Pons (tissue), 1 donor: ENCODE data around the gene PAPSS1.
A peak's percentile ranks its signal among the peaks of the same experiment; 100 is the strongest.
"Not testable (repeated sequence)": the region's sequence is repeated elsewhere in the genome, so short reads cannot be mapped to it uniquely, and the experiment has no call there.

Source experiments
- DNase-seq: peaks from one replicate; pipeline ENCODE4 v3.0.0-alpha.2; 2016; ENCODE audit warnings: low spot score

PAPSS1 gene

GRCh38 chr4:107726131-107726925, 6.3 kb upstream of the PAPSS1 start:
- not testable (repeated sequence) for DNase-seq

DNA sequence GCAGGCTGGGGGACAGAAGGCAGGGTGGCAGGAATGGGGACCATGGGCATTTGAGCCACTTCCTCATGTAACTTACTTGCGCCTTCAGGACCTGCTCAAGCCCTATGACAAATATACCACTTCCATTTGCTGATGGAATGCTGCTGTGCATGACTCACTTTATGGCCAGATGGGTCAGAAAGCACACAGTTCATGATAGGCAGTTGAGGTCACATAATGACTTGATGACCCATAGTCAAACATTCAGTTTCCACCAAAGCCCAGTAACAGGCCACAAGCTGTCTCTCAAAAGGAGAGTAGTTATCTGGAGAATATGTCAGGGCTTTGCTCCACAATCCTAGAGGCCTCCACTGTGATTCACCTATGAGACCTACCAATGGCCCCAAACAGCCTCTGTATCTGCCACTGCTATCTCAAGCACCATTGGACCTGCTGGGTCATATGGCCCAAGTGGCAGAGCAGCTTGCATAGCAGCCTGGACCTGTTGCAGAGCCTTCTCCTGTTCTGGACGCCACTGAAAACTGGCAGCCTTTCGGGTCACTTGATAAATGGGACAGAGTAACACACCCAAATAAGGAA, 5.3 kb upstream of the PAPSS1 start:
- DNase-seq, result no peak

DNA sequence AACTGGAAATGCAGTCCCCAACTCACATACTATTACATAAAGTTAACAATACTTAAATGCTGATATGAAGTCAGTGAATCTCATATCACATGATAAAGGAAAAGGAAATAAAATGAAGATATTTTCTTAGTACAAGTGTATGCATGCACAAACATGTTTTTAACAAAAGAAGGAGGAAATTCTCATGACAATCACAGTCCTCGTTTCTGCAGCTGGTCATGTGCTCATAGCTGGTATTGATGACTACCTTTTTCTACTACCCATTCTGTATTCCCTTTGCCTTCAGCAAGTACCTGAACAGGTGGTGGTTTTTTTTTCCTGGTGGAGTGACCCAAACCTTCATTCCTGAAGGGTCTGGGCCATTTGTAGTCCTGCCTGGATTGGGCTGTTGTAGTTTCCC, 3.3 kb upstream of the PAPSS1 start:
- DNase-seq, result not testable (repeated sequence)

DNA sequence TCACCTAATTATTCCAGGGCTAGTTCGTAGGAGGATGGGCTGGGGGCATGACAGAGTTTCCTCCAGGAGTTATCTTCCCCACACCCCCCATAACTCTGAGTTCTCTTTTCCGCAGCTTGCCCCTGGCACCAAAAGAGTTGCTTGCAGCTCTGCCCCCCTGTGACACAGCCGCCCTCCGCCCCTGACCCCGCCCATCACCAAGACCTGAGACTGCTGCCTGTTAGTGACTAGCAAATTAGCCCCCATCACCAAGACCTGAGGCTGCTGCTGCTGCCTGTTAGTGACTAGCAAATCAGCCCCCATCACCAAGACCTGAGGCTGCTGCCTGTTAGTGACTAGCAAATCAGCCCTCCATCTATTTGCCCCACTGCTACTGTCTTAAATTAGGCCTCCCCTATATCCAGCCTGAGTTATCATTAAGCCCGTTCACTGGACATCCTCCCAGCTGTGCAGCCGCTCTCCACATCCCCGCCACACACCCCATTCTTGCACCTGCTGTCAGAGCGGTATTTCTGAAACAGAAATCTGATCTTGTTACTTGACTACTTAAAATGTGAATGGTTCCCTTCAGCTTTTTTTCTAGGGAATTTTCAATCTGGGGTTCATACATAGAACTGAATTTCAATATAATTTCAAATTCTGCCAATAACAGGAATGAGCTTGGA, 1.5 kb upstream of the PAPSS1 start:
- DNase-seq, result no peak

DNA sequence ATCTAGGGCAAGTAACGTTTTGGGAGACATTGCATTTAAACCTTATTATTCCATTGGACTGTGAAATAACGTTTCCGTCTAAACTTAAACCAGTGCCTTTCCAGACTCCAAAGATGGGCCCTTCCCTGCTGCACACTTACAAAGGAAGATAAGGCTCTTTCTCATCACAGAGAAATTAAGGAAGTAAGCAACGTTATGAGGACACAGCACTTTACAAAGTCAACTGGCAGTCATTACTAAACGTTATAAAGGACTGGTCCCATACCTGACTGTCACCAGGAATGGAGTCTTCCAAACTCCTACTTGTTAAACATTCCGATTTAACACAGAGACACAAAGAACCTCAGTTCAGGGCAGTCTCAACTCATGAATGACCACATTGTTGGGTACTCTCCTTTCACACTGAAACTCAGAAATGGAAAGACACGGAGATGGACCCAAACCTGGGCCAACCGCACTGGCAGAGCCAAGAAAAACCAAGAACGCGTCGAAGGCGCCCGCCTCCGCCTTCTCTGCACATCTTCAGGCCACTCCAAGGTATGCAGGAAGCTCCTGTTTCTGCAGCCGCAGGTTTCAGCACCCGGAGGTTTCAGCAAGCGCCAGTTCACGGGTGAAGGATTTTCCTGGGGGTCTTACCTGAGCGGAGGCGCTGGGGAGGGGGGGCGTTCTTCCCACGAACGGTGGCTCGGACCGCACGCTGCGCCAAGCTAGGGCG, 670 bp downstream of the PAPSS1 start:
- peak; percentile 90 for DNase-seq

- peak; percentile 49 for DNase-seq
Observed at GRCh38 chr4:107718351-107718965, 1.6 kb downstream of the PAPSS1 start.

DNA sequence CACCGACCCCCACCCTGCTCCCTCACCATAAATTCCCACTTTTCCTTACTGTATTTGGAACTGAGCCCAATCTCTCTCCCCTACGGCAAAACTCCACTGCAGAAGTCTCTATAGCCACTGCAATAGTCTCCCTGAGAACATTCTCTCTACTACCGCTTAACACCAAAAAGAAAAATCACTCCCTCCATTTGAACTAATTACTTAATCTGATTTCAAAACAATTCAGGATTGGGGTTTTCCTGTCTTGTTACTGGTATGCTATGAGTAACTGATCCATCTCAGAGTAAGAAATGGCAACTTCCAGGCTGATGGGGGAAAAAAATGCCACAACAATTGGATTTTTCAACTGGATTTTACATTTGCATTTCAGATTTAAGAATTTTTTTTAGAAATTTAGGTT, 5.8 kb downstream of the PAPSS1 start:
- DNase-seq, result no peak

DNA sequence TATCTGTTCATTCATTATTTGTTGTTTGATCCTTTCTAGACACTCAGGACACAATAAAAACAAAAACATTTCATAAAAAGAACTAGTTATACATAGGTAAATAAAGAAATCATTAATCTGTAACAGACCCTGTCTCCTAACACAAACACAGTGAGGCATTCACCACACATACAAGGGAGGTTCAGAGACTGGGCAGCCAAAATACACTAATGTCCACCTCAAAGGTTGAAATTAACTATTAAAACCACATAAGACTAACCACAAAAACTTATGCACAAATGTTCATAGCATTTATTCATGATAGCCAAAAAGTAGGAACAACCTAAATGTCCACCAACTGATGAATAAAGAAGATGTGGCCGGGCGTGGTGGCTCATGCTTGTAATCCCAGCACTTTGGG, 7.8 kb downstream of the PAPSS1 start:
- DNase-seq, result no peak

DNA sequence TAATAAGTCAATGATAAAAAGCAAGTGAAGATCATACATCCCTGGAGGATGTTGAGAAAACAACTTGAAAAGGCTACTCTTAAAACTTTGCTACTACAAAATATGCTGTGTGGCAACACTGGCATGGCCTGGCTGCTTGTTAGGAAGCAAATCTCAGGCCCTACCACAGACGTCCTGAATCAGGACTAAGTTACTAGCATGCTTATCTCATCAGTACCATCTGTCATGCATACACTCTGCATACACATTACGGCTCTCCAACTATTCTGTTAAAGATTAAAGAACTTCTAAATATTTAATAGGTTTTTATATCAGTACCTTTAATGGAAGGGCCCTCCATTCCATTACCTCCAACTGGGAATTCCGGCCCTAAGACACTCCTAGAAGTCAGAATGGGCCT, 8.2 kb downstream of the PAPSS1 start:
- DNase-seq, result no peak

DNA sequence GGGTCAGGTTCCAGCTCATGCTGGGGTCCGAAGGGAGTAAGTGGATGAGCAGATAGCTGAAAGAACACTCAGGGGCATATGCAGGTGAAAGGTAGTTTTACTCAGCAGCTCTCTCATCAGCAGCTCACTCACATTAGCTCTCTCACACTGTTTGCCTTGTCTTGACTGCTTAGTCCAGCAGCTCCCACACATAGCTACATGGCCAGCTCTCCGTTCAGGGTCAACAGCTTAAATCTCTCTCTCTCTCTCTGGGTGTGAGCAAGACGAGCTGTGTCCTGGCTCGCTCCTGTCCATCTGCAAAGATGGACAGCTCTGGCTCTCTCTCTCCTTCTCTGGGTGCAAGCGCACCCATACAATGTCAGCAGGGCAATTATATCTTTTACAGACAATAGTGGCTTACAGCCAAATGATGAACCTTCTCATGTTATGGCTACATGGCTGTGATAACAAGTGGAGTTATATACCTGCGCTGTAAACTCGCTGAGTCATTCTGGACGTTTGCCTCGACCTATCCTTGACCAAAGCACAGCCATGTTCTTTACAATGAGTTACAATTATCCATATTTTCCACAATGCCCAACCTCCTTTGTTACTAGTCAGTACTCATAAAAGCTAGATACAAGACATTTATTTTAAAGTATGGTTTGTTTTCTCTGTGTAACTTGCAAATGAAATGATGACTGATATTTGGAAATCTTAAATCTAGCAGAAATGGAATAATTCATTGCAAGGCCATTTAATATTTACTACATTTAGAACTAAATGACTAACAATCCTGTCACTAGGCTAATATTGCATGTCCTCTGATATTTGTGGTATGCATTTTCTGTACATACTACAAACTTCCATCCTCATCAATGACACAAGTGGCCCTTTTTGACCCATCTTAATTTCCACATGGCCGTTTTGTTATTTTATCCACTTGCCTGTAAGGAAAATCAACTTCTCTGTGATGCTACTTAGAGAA, 9.3 kb downstream of the PAPSS1 start:
- no peak for DNase-seq

GRCh38 chr4:107709916-107710315, 10.1 kb downstream of the PAPSS1 start:
- DNase-seq, result no peak

DNA sequence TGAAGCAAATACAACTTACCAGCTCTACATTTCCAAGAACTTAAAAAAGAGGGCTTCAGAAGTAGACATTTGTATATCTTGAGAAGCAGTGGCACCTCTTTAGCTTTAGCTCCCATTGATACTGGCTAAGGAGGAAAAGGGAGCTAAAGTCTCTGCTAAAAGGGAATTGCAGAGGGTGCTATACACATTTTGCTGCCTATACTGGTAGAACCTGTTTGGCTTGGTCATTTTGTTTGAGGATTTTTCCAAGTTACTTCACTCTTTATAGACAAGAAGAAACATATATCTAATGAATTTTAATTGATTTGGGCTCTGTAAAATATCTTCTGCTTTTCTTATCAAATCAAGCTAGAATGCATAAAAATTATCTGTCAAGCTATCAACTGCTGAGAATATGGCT, 11.8 kb downstream of the PAPSS1 start:
- DNase-seq, result no peak

DNA sequence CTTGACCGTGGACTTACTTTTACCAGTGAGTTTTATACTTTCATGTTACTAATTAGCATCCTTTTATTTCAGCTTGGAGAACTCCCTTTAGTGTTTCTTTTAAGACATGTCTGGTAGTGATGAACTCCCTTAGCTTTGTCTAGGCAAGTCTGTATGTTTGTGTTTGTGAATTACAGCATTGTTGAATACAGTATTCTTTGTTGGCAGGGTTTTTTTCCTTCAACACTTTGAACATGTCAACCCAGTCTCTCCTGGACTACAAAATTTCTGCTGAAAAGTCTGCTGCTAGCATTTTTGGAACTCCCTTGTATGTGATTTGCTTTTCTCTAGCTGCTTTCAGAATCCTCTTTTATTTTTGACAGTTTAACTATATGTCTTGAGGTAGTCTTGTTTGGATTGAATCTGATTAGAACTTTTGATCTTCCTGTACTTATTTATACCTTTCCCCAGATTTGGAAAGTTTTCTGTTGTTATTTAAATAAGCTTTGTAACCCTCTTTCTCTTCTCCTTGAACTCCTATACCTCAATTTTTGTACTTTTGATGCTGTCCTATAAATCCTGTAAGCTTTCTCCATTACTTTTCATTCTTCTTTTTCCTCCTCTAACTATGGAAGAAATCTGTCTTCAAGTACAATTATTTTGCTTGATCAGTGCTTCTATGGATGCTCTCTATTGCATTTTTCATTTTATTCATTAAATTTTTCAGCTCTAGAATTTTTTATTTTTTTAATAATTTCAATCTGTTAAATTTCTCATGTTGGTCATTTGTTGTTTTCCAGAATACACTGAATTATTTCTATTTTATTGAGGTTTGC, 14.1 kb downstream of the PAPSS1 start:
- DNase-seq, result no peak

- no peak for DNase-seq
Observed at GRCh38 chr4:107701565-107701964, 18.5 kb downstream of the PAPSS1 start.

DNA sequence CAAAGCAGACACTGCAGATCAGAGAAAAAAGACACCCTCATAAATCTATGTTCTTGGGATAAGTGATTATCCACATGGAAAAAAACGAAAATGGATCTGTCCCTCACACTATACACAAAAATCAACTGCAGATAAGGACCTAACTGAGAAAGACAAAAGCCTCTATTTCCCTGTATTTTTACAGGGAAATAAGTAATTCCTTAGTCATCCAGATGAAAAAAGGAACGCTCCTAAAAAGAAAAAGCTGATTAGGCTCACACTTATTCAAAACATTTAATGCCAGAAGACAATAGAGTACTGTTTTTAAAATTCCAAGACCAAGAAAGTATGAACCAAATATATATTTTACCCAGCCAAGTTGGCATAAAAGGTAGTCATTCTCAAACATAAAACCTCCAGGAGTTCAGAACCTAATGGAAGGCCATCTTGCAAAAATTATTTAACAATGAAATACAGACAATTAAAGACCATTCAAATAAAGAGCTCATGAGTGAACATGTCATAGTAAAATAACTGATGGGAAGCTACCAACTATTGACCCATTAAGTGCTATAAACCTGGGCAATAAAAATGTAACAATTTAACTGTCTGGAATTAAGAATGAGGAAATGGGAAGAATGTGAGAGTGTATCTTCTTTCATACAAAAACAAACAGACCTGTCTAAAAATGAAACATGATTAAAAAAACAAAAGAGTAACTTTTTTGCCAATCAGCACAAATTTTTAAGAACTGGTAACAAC, 20.4 kb downstream of the PAPSS1 start:
- DNase-seq, result no peak

DNA sequence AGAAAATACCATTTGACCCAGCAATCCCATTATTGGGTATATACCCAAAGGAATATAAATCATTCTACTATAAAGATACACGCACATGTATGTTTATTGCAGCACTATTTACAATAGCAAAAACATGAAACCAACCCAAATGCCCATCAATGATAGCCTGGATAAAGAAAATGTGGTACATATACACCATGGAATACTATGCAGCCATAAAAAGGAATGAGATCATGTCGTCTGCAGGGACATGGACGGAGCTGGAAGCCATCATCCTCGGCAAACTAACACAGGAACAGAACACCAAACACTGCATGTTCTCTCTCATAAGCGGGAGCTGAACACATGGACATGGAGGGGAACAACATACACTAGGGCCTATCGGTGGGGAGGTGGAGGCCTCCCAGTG, 23.8 kb downstream of the PAPSS1 start:
- not testable (repeated sequence) for DNase-seq

DNA sequence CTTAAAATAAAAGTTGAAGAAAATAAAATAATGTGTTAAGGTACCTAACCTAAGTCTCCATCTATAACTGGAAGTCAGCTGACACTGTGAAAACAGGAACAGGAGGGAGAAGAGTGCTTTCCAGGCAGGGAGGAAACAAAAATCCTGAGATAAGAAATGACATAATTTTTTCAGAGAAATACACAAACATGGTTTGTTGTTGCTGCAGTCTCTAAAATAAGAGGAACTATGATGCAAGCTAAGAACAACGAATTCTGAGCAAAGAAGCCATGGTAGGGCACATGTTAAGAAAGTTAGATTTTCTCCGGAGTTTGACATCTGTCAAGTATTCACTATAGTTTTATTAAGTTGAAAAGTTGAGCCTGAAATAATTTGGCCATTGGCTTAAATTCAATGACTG, 26.9 kb downstream of the PAPSS1 start:
- no peak for DNase-seq

- DNase-seq, result no peak
Observed at GRCh38 chr4:107692202-107692601, 27.8 kb downstream of the PAPSS1 start.

DNA sequence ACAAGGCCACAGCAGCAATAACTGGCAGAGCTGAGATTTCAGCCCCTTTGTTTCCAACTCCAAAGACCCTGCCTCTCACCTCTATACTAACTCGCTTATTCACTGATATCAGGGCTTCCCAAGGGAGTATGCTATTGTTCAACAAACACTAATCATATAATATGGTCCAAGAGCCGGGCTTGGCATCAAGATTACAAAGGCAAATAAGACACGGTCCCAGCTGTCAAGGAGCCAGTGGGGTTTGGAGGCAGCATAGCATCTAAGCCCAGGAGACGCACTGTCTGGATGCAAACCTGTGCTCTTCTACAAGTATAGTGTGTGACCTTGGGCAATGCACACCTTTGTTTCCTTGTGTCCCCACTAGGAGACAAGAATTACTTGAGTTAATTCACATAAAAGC, 28.7 kb downstream of the PAPSS1 start:
- DNase-seq, result no peak
